Hepatocyte (in vitro differentiated cells): ENCODE measurements around the gene PRKAG2. TPM values are rescaled to one million over a fixed set of nuclear protein-coding genes. Genes with fewer than 3 reads are reported as not detected.

ENCODE experiments used
- DNase-seq: peaks from one replicate; pipeline ENCODE4 v3.0.0-alpha.2; 2016; ENCODE audit warnings: low spot score
- H2AFZ ChIP-seq: fragments of 200-600 bp; sonication (generic); 2 replicates; pipeline ENCODE4 v1.6.0; 2016; ENCODE audit warnings: antibody characterized with exemption, mild to moderate bottlenecking
- H3K27ac ChIP-seq: fragments of 200-600 bp; sonication (generic); 2 replicates; pipeline ENCODE4 v1.5.1; 2016; ENCODE audit warnings: mild to moderate bottlenecking
- H3K27me3 ChIP-seq: fragments of 200-600 bp; sonication (generic); 2 replicates; pipeline ENCODE4 v1.6.1; 2016
- H3K36me3 ChIP-seq: fragments of 200-600 bp; sonication (generic); replicated peaks from 2 replicates; pipeline ENCODE4 v1.5.1; 2016; ENCODE audit warnings: low read depth; ENCODE audit not compliant: insufficient read depth
- H3K4me1 ChIP-seq: fragments of 200-600 bp; sonication (generic); 2 replicates; pipeline ENCODE4 v1.5.1; 2016; ENCODE audit warnings: mild to moderate bottlenecking, moderate library complexity; ENCODE audit not compliant: insufficient read depth
- H3K4me2 ChIP-seq: fragments of 200-600 bp; sonication (generic); 2 replicates; pipeline ENCODE4 v1.6.0; 2016
- H3K4me3 ChIP-seq: fragments of 200-600 bp; sonication (generic); 2 replicates; pipeline ENCODE4 v1.5.1; 2016; ENCODE audit warnings: mild to moderate bottlenecking
- H3K79me2 ChIP-seq: fragments of 200-600 bp; sonication (generic); 2 replicates; pipeline ENCODE4 v1.6.0; 2017; ENCODE audit warnings: mild to moderate bottlenecking
- H3K9me2 ChIP-seq: fragments of 200-600 bp; sonication (generic); replicated peaks from 2 replicates; pipeline ENCODE4 v1.6.0; 2017; ENCODE audit warnings: mild to moderate bottlenecking; ENCODE audit not compliant: insufficient read depth
- H3K9me3 ChIP-seq: fragments of 200-600 bp; sonication (generic); 2 replicates; pipeline ENCODE4 v1.5.1; 2016; ENCODE audit warnings: low read depth, mild to moderate bottlenecking
- H4K20me1 ChIP-seq: fragments of 200-600 bp; sonication (generic); 2 replicates; pipeline ENCODE4 v1.6.0; 2016; ENCODE audit warnings: mild to moderate bottlenecking; ENCODE audit not compliant: insufficient read depth, poor library complexity, severe bottlenecking
- CTCF ChIP-seq: fragments of 200-600 bp; sonication (generic); IDR thresholded peaks from 2 replicates; pipeline ENCODE4 v1.5.1; 2016; ENCODE audit warnings: antibody characterized with exemption, mild to moderate bottlenecking; ENCODE audit not compliant: poor library complexity
- EZH2 ChIP-seq: fragments of 200-600 bp; sonication (generic); IDR thresholded peaks from 2 replicates; pipeline ENCODE4 v1.6.1; 2016; ENCODE audit warnings: antibody characterized with exemption, mild to moderate bottlenecking, borderline replicate concordance
- EZH2phosphoT487 ChIP-seq: fragments of 200-600 bp; sonication (generic); IDR thresholded peaks from one replicate; pipeline ENCODE4 v1.6.1; 2018; ENCODE audit warnings: antibody characterized with exemption, mild to moderate bottlenecking, low read depth, moderate library complexity; ENCODE audit not compliant: unreplicated experiment, severe bottlenecking
- WGBS: methylation state at CpG from one replicate; pipeline ENCODE4 v1.1.6; 2016; ENCODE audit warnings: low lambda C conversion rate; ENCODE audit errors: missing lambda C conversion rate; 5-methylcytosine and 5-hydroxymethylcytosine counted together
- polyA plus RNA-seq: library from polyadenylated mRNA; unstranded; fragments of >200 nt; fragmentation: Nextera tagmentation; extraction: Ambion mirVana; gene quantifications from 2 replicates; pipeline ENCODE4 v1.2.1, GENCODE V29; 2016
- total RNA-seq: library from RNA; depleted of rRNA; stranded (reverse); fragments of >200 nt; gene quantifications from 2 replicates; pipeline ENCODE4 v1.2.3, GENCODE V29; 2014

The PRKAG2 gene
- total and polyA plus RNA-seq, 2 experiments from 2014 or later = 17.8 to 23.4 TPM

GRCh38 chr7:151549083-151549482, 327.8 kb downstream of the PRKAG2 start:
- Histone ChIP-seq H3K27ac (no peak overlapping the region), H2AFZ (no peak overlapping the region), H3K4me3 (no peak overlapping the region), H3K27me3 (no peaks in the 10 kb centered on the region), H3K79me2 (no peaks in the 10 kb centered on the region), H3K36me3 (no peaks in the 10 kb centered on the region), H4K20me1 (no peaks in the 10 kb centered on the region), H3K9me3 (no peaks in the 10 kb centered on the region), H3K4me1 (peaks cover 3% of the 10 kb centered on the region), H3K4me2 (no peak overlapping the region), H3K9me2 (no peaks in the 10 kb centered on the region)
- 95% methylated on average over 7 of the region's 7 CpGs for WGBS
- TF ChIP-seq CTCF (no peak), EZH2 (no peak), EZH2phosphoT487 (no peak)
- DNase-seq = no peak

- H2AFZ ChIP-seq = no peak overlapping the region
- no peaks in the 10 kb centered on the region for H3K27me3 ChIP-seq
- no peaks in the 10 kb centered on the region for H3K79me2 ChIP-seq
- no peaks in the 10 kb centered on the region for H4K20me1 ChIP-seq
- no peak overlapping the region for H3K4me3 ChIP-seq
- no peaks in the 10 kb centered on the region for H3K36me3 ChIP-seq
- H3K9me2 ChIP-seq = no peaks in the 10 kb centered on the region
- TF ChIP-seq EZH2phosphoT487 (no peak), CTCF (no peak), EZH2 (no peak)
- no peak overlapping the region for H3K27ac ChIP-seq
- DNase-seq = no peak
- no peaks in the 10 kb centered on the region for H3K4me1 ChIP-seq
- H3K4me2 ChIP-seq = no peak overlapping the region
- no peaks in the 10 kb centered on the region for H3K9me3 ChIP-seq
Observed at GRCh38 chr7:151544183-151544582, 332.7 kb downstream of the PRKAG2 start.

- Histone ChIP-seq H3K27me3 (no peaks in the 10 kb centered on the region), H3K4me1 (no peaks in the 10 kb centered on the region), H4K20me1 (no peaks in the 10 kb centered on the region), H3K79me2 (no peaks in the 10 kb centered on the region), H3K27ac (no peak overlapping the region), H3K4me3 (no peak overlapping the region), H3K9me3 (no peaks in the 10 kb centered on the region), H3K36me3 (no peaks in the 10 kb centered on the region), H2AFZ (no peak overlapping the region), H3K4me2 (no peak overlapping the region), H3K9me2 (no peaks in the 10 kb centered on the region)
- no peak for DNase-seq
- 96% methylated on average over 6 of the region's 6 CpGs for WGBS
- TF ChIP-seq EZH2phosphoT487 = no peak
- TF ChIP-seq CTCF = no peak
- TF ChIP-seq EZH2 = no peak
Observed at GRCh38 chr7:151542606-151543130, 334.2 kb downstream of the PRKAG2 start.
